ENCODE results near the gene CBLIF.

GRCh38 chr11:59877325-59877724 lies 32.0 kb upstream of the CBLIF start:
- TF ChIP-seq REST (IDR thresholded peaks at IDR 0.05; ENCODE audit: insufficient read depth in 1 of 2, low read depth in 2 of 2, low read length in 2 of 2) (no peak), POLR2AphosphoS5 (IDR thresholded peaks at IDR 0.05; ENCODE audit: low read depth, low read length) (no peak), TAF1 (IDR thresholded peaks at IDR 0.05; ENCODE audit: borderline replicate concordance, insufficient read depth, low read length) (no peak), SIN3A (IDR thresholded peaks at IDR 0.05; ENCODE audit: borderline replicate concordance, insufficient read depth, low read length) (no peak)
